ENCODE data around the gene PSME1.

Gene PSME1

GRCh38 chr14:24181371-24182077 lies 45.5 kb downstream of the PSME1 start:
- TF ChIP-seq EGR1 (IDR thresholded peaks at IDR 0.05) (no peak), USF1 (IDR thresholded peaks at IDR 0.05) (no peak), CREB1 (IDR thresholded peaks at IDR 0.05; ENCODE audit: low read depth) (no peak), MAX (IDR thresholded peaks at IDR 0.05) (no peak), TEAD4 (IDR thresholded peaks at IDR 0.05) (no peak), FOXM1 (IDR thresholded peaks at IDR 0.05; ENCODE audit: borderline replicate concordance, low read depth) (no peak), TAF1 (IDR thresholded peaks at IDR 0.05; ENCODE audit: low read depth) (no peak), NFIC (IDR thresholded peaks at IDR 0.05) (no peak), TCF12 (IDR thresholded peaks at IDR 0.05; ENCODE audit: low read depth) (no peak)
- TF ChIP-seq, protein P1, sequence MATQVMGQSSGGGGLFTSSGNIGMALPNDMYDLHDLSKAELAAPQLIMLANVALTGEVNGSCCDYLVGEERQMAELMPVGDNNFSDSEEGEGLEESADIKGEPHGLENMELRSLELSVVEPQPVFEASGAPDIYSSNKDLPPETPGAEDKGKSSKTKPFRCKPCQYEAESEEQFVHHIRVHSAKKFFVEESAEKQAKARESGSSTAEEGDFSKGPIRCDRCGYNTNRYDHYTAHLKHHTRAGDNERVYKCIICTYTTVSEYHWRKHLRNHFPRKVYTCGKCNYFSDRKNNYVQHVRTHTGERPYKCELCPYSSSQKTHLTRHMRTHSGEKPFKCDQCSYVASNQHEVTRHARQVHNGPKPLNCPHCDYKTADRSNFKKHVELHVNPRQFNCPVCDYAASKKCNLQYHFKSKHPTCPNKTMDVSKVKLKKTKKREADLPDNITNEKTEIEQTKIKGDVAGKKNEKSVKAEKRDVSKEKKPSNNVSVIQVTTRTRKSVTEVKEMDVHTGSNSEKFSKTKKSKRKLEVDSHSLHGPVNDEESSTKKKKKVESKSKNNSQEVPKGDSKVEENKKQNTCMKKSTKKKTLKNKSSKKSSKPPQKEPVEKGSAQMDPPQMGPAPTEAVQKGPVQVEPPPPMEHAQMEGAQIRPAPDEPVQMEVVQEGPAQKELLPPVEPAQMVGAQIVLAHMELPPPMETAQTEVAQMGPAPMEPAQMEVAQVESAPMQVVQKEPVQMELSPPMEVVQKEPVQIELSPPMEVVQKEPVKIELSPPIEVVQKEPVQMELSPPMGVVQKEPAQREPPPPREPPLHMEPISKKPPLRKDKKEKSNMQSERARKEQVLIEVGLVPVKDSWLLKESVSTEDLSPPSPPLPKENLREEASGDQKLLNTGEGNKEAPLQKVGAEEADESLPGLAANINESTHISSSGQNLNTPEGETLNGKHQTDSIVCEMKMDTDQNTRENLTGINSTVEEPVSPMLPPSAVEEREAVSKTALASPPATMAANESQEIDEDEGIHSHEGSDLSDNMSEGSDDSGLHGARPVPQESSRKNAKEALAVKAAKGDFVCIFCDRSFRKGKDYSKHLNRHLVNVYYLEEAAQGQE (IDR thresholded peaks at IDR 0.05; ENCODE audit: low read depth), result no peak

GRCh38 chr14:24182110-24182882 lies 46.3 kb downstream of the PSME1 start:
- TF ChIP-seq EP300 (IDR thresholded peaks at IDR 0.05; ENCODE audit: borderline replicate concordance) (no peak), CREB1 (IDR thresholded peaks at IDR 0.05; ENCODE audit: low read depth) (no peak), ZBTB7A (IDR thresholded peaks at IDR 0.05; ENCODE audit: low read depth) (no peak), TCF12 (IDR thresholded peaks at IDR 0.05; ENCODE audit: low read depth) (no peak), EGR1 (IDR thresholded peaks at IDR 0.05) (no peak), TAF1 (IDR thresholded peaks at IDR 0.05; ENCODE audit: low read depth) (no peak), CEBPB (IDR thresholded peaks at IDR 0.05) (no peak), YY1 (IDR thresholded peaks at IDR 0.05; ENCODE audit: low read depth) (no peak), MAX (IDR thresholded peaks at IDR 0.05) (no peak), USF1 (IDR thresholded peaks at IDR 0.05) (no peak), NFIC (IDR thresholded peaks at IDR 0.05) (no peak), TEAD4 (IDR thresholded peaks at IDR 0.05) (no peak), RAD21 (IDR thresholded peaks at IDR 0.05; ENCODE audit: low read depth) (no peak), FOXM1 (IDR thresholded peaks at IDR 0.05; ENCODE audit: borderline replicate concordance, low read depth) (no peak)
- TF ChIP-seq, protein P1 (IDR thresholded peaks at IDR 0.05; ENCODE audit: low read depth), result no peak

- TF ChIP-seq CREB1 (IDR thresholded peaks at IDR 0.05; ENCODE audit: low read depth) (no peak), EGR1 (IDR thresholded peaks at IDR 0.05) (no peak), TCF12 (IDR thresholded peaks at IDR 0.05; ENCODE audit: low read depth) (no peak), CEBPB (IDR thresholded peaks at IDR 0.05) (no peak), TAF1 (IDR thresholded peaks at IDR 0.05; ENCODE audit: low read depth) (no peak), ZBTB7A (IDR thresholded peaks at IDR 0.05; ENCODE audit: low read depth) (no peak), FOXM1 (IDR thresholded peaks at IDR 0.05; ENCODE audit: borderline replicate concordance, low read depth) (no peak), NFIC (IDR thresholded peaks at IDR 0.05) (no peak)
- TF ChIP-seq, protein P1 (IDR thresholded peaks at IDR 0.05; ENCODE audit: low read depth), result no peak
Observed at GRCh38 chr14:24183014-24183481, 47.1 kb downstream of the PSME1 start.

All from Ishikawa (cell line).